ENCODE data around the gene S100A9. TPM values are rescaled to one million over a fixed set of nuclear protein-coding genes. Genes with fewer than 3 reads are reported as not detected.

Gene S100A9
- total RNA-seq, 4 donors from 2014 or later, result 6.8 to 96.6 (median 17.6) TPM

DNA sequence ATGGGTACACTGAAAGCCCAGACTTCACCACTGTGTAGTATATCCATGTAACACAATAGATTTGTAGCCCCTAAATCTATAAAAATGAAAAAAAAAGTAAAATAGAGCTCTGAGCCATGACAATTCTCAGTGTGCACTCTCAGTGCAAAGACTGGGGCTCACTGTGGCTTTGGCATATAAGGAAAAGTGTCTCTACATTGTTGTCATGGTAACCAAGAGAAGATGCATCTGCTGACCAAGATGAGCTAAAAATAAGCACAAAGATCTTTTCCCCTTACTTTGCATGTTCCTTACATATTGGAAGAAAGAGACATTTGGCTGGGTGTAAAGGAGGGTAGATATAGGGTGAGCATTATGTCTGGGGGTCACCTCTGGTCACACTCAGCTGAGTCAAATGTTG is 21.0 kb upstream of the S100A9 start:
- no peak overlapping the region for H3K27ac ChIP-seq
- no peak for DNase-seq
- no peaks in the 10 kb centered on the region for H3K9me3 ChIP-seq
- H3K4me1 ChIP-seq, result no peaks in the 10 kb centered on the region
- TF ChIP-seq CTCF (IDR thresholded peaks at IDR 0.05), result no peak
- no peak for TF ChIP-seq POLR2A (IDR thresholded peaks at IDR 0.05)
- H3K36me3 ChIP-seq, result no peaks in the 10 kb centered on the region
- H3K27me3 ChIP-seq, result no peaks in the 10 kb centered on the region
- H3K4me3 ChIP-seq, result no peak overlapping the region

DNA sequence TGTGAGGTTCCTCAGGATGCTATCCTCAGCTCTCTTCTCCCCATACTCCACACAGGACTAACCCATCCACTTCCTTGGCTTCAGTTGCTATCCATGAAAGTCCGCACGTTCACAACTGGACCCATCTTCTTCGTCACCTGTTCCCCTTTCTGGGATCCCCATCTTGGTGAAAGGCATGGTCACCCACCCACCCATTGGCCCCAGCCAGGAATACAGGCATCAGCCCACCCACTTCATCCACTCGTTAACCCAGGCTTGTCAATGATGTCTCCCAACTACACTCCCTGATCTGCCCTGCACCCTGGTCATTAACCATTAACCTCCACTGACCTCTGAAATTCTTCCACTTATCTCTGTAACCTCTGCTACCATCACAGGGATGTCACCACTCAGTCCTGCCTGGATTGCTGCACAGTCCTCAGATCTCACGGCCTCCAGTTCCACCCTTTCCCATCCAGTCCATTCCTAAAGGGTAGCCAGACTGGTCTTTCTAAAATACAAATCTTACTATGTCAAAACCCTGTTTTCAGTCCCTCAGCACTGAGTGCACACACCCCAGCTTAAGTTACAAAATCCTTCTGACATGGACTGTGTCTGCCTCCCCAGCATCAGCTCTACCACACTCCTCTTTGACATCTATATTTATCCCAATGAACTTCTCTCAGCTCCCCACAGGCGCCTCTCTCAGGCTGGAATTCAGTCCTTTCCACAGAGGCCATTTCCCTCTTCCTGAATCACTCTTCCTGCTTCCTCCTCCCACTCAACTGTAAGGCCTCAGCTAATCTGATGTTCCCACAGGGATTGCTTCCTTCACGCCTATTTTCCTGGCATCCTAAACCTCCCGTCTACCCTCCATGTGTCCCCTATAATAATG is 19.4 kb upstream of the S100A9 start:
- no peaks in the 10 kb centered on the region for H3K9me3 ChIP-seq
- no peaks in the 10 kb centered on the region for H3K27me3 ChIP-seq
- H3K27ac ChIP-seq, result no peak overlapping the region
- no peaks in the 10 kb centered on the region for H3K36me3 ChIP-seq
- TF ChIP-seq CTCF (IDR thresholded peaks at IDR 0.05), result no peak
- TF ChIP-seq POLR2A (IDR thresholded peaks at IDR 0.05), result no peak
- H3K4me3 ChIP-seq, result no peak overlapping the region
- peaks cover 0 to 1% (median 0%) of the 10 kb centered on the region in 4 donors for H3K4me1 ChIP-seq
- no peak for DNase-seq

DNA sequence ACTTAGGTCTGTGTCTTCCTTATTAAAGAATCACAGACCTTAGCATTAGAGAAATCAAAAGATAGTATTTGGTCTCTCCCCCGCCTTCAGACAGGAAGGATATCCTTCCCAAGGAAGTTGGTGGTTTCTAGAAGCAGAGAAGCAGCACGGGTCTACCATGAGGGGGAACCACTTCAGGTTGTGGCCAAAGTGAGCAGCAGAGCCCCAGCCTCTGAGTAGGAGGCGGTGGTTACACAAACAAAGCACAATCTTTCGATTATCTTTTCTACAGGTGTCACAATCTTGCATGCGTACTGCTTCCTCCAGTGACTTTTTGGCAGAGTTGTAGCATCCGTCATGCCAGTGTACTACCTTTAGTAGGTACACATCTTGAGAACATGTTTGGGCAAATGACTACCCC is 17.9 kb upstream of the S100A9 start:
- H3K36me3 ChIP-seq, result no peaks in the 10 kb centered on the region
- peaks cover 0 to 14% (median 0%) of the 10 kb centered on the region in 4 donors for H3K4me1 ChIP-seq
- H3K4me3 ChIP-seq, result no peak overlapping the region
- TF ChIP-seq POLR2A (IDR thresholded peaks at IDR 0.05) (no peak), CTCF (IDR thresholded peaks at IDR 0.05) (no peak)
- H3K27me3 ChIP-seq, result no peaks in the 10 kb centered on the region
- no peaks in the 10 kb centered on the region for H3K9me3 ChIP-seq
- no peak overlapping the region for H3K27ac ChIP-seq
- no peak for DNase-seq

GRCh38 chr1:153340356-153340755 is 17.3 kb upstream of the S100A9 start:
- H3K27me3 ChIP-seq, result no peaks in the 10 kb centered on the region
- H3K27ac ChIP-seq, result no peak overlapping the region
- DNase-seq, result no peak
- no peaks in the 10 kb centered on the region for H3K9me3 ChIP-seq
- TF ChIP-seq POLR2A (IDR thresholded peaks at IDR 0.05), result no peak
- H3K4me3 ChIP-seq, result no peak overlapping the region
- no peaks in the 10 kb centered on the region for H3K36me3 ChIP-seq
- H3K4me1 ChIP-seq, result peaks cover 0 to 14% (median under 1%) of the 10 kb centered on the region in 4 donors

GRCh38 chr1:153341431-153341934 is 16.2 kb upstream of the S100A9 start:
- H3K36me3 ChIP-seq, result no peaks in the 10 kb centered on the region
- no peak overlapping the region for H3K4me3 ChIP-seq
- no peak overlapping the region for H3K27ac ChIP-seq
- TF ChIP-seq CTCF (IDR thresholded peaks at IDR 0.05), result no peak
- no peak for TF ChIP-seq POLR2A (IDR thresholded peaks at IDR 0.05)
- H3K4me1 ChIP-seq, result peaks cover 0 to 14% (median 6%) of the 10 kb centered on the region in 4 donors
- no peak for DNase-seq
- no peaks in the 10 kb centered on the region for H3K27me3 ChIP-seq
- H3K9me3 ChIP-seq, result no peaks in the 10 kb centered on the region

DNA sequence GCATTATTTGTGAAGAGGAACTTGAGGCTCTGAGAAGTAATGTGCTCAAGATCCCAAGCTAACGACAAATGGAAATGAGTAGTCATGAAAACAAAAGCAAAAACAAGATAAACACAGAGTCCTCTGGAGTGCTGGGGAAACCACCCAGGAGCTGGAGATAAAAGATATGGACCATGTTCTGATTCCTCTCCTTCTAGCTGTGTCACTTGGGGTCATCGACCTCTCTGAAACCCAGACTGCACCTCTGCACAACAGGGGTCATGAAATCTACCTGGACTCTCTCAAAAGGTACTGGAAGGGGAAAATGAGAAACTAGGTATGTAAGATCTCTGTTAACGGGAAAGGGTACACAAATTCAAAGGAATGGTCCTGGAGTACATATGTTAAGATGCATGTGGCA is 15.5 kb upstream of the S100A9 start:
- TF ChIP-seq POLR2A (IDR thresholded peaks at IDR 0.05) (no peak), CTCF (IDR thresholded peaks at IDR 0.05) (no peak)
- no peaks in the 10 kb centered on the region for H3K27me3 ChIP-seq
- no peak overlapping the region for H3K27ac ChIP-seq
- no peak for DNase-seq
- no peak overlapping the region for H3K4me3 ChIP-seq
- H3K4me1 ChIP-seq, result peaks cover 0 to 14% (median 6%) of the 10 kb centered on the region in 4 donors
- H3K36me3 ChIP-seq, result no peaks in the 10 kb centered on the region
- H3K9me3 ChIP-seq, result no peaks in the 10 kb centered on the region
